Measurements from ENCODE around the gene ADAMTS14.

GRCh38 chr10:70680899-70681730 lies 8.8 kb downstream of the ADAMTS14 start:
- TF ChIP-seq, protein P1, sequence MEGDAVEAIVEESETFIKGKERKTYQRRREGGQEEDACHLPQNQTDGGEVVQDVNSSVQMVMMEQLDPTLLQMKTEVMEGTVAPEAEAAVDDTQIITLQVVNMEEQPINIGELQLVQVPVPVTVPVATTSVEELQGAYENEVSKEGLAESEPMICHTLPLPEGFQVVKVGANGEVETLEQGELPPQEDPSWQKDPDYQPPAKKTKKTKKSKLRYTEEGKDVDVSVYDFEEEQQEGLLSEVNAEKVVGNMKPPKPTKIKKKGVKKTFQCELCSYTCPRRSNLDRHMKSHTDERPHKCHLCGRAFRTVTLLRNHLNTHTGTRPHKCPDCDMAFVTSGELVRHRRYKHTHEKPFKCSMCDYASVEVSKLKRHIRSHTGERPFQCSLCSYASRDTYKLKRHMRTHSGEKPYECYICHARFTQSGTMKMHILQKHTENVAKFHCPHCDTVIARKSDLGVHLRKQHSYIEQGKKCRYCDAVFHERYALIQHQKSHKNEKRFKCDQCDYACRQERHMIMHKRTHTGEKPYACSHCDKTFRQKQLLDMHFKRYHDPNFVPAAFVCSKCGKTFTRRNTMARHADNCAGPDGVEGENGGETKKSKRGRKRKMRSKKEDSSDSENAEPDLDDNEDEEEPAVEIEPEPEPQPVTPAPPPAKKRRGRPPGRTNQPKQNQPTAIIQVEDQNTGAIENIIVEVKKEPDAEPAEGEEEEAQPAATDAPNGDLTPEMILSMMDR (conservative IDR thresholded peaks at IDR 0.05; ENCODE audit: low read length), result no peak
- TF ChIP-seq EZH2phosphoT487 (IDR thresholded peaks at IDR 0.05; ENCODE audit: borderline replicate concordance, low read depth, low read length), result no peak

All from OCI-LY7 (cell line).